GM18517 (cell line): ENCODE measurements around the gene OR4D11.
"Not testable (repeated sequence)": the region's sequence is repeated elsewhere in the genome, so short reads cannot be mapped to it uniquely, and the experiment has no call there.

Source experiments
- ATAC-seq: cut with Tn5 transposase; IDR thresholded peaks from one replicate; pipeline ENCODE4 v1.9.1; 2021; ENCODE audit warnings: mild to moderate bottlenecking, moderate library complexity; ENCODE audit not compliant: unreplicated experiment

The OR4D11 gene

GRCh38 chr11:59503276-59503675 lies at the start of gene OR4D11:
TSS of gene OR4D11 (plus strand) at chr11:59503576. CDS start at chr11:59503576, 0 bp downstream.
- no peak for ATAC-seq

GRCh38 chr11:59456661-59457060 lies 46.7 kb upstream of the OR4D11 start, which contains the start of gene OR4D6:
TSS of gene OR4D6 (plus strand) at chr11:59456961. CDS start at chr11:59456961, 0 bp downstream.
- no peak for ATAC-seq

DNA sequence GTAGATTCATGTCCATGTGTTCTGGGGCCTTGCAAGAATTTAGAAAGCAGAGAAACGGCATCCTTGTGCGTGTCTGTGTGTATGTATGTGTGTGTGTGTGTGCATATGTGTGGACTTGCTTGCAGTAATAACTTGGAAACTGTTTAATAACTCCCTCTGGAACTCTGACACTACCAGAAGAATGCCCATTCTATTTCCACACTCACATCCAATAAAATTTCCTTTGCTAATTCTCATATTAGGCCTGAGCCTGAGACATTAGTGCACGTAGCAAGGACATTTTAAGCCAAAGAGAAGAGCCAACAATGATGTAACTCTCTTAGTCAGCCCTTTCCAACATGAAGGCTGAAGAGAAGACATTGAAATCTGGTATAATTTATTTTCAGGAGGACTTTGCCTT lies 43.5 kb upstream of the OR4D11 start:
- no peak for ATAC-seq

DNA sequence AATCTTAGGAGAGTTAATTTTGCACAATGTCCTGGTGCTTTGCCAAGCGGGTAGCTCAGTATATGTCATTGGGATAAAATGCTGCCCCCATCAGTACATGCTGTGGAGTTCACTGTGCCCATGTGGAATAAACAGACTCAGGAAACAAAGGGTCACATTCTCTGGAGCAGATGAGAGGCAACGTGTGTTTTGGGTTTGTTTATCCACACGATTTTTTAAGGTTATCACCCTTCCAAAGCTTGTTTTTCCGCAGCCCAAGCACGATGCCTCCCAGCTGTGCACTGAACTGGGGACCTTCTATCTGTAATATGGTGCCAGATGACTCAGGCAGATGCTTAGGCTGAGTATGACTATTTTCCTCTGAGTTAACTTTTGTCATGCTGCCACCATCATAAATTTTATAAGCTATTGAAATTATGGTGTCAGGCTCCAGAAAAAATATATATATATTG lies 40.2 kb upstream of the OR4D11 start:
- ATAC-seq: no peak

DNA sequence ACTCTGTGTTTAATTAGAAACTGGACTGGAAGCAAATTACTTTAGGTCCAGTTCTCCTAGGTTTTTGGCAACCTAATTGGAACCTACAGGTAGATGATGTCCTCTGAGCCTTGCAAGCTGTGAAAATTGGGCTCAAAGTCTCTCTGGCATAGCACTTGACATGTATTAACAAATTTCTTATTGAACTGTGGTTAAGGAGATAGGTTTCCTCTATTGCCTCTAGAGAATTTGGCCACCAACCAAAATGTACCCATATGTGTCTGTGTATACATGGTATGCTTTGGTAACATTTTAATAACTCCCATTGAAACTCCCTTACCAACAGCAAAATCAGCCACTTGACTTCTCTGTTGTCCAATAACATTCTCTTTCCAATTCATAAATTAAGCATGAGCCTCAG lies 30.4 kb upstream of the OR4D11 start, which contains the start of gene OR4D10:
OR4D10 (plus strand) TSS at position 301 of the 400 bp plus-strand sequence. CDS start 4,115 bp downstream, outside the sequence.
- no peak for ATAC-seq

DNA sequence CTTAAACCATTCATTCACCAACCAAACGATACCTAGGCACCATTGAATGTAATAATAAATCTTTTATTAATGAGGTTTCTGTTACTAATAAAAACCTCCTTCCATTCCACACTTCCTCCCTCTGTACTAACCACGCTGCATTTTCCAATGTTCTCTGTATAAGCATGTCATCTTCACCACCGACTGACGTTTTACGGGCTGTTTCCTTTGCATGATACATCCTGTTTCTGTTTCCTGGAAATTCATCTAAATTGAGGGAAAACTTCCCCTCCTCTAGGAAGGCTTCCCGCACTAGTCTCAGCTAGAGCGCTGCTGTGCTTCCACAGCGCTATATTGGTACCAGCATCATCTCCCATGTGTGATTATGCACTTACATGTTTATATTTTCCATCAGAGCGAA lies 28.2 kb upstream of the OR4D11 start:
- ATAC-seq: no peak

DNA sequence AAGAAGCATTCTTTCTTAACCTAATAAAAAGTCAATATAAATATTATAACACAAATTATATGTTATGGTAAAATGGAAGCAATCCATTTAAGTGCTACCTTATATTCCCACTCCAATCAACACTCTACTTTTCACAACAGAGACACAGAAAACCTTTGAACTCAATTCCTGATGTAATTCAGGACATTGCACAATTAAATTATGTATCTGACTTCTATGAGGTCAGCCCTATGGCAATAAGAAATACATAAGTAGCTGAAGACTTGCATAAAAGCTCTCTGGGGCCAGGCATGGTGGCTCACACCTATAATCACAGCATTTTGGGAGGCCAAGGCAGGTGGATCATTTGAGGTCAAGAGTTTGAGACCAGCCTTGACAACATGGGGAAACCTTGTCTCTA lies 23.5 kb upstream of the OR4D11 start:
- ATAC-seq: no peak

DNA sequence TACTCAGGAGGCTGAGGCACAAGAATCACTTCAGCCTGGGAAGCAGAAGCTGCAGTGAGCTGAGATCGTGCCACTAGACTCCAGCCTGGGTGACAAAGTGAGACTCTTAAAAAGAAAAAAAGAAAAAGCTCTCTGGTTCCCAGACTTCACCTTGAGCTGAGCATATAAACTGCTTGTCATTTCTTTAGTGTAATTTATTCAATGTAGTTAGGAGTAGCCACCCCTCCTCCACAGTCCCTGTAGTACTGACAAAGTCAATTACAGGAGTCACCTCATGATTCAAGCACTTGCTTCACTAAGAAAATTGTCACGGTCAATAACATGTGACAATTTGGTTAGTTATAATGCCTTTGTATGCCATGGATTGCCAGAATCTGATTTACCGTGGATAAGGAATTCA lies 23.0 kb upstream of the OR4D11 start:
- ATAC-seq: no peak

GRCh38 chr11:59501931-59502330 lies 1.4 kb upstream of the OR4D11 start:
- no peak for ATAC-seq

- ATAC-seq: no peak
Observed at GRCh38 chr11:59510941-59511589, 7.7 kb downstream of the OR4D11 start, which contains the start of gene OR4D9. TSS of gene OR4D9 (plus strand) at chr11:59511539. CDS start at chr11:59514913, 3,374 bp downstream.

GRCh38 chr11:59511675-59512074 lies 8.3 kb downstream of the OR4D11 start:
- ATAC-seq: no peak

DNA sequence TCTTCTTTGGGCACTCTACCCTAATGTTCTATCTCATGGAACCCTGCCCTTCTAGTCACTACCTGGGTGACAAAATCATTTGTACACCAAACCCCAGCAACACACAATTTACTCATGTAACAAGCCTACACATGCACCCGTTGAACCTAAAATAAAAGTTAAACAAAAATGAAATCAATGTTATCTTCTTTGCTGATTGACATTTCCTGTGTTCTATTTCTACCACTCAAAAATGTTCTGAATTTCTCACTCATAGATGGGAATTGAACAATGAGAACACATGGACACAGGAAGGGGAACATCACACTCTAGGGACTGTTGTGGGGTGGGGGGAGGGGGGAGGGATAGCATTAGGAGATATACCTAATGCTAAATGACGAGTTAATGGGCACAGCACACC lies 16.8 kb downstream of the OR4D11 start:
- ATAC-seq: not testable (repeated sequence)

- no peak for ATAC-seq
Observed at GRCh38 chr11:59520741-59521140, 17.4 kb downstream of the OR4D11 start.

DNA sequence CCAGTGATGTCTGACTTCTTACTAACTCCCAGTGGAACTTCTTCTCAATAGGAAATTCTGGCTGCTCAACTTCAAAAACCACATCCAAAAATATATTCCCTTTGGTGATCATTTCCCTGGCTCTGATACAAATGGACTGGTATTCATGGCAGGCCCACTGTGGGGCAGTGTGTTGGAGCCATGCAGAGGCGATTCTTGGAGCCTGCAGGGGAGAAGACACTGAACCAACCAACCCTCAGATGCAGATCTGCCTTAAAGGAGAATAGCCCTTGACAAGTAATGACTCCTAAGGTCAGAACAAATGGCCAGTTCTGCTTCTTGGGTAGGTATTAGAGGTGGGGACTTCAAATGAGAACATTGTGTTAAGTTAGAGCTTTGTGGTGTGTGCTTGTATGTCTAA lies 20.2 kb downstream of the OR4D11 start:
- no peak for ATAC-seq

GRCh38 chr11:59528711-59529110 lies 25.3 kb downstream of the OR4D11 start:
- ATAC-seq: no peak

DNA sequence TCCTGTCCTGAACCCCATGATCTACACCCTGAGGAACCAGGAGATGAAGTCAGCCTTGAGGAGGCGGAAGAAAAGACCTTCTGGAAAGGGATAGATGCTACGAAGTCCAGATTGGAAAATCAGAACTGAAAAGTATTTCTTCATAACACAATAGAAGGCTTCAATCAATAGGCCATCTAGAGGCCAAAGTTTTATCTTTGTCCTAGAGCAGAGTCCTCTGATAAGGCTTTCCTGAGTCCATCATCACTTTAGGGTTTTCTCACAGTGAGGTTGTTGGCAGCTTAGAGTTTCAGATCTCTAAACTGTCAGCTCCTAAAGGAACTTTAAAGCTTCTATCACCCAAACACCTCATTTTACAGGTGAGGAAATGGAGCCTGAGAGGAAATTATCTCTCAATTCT lies 29.2 kb downstream of the OR4D11 start:
- ATAC-seq: no peak

DNA sequence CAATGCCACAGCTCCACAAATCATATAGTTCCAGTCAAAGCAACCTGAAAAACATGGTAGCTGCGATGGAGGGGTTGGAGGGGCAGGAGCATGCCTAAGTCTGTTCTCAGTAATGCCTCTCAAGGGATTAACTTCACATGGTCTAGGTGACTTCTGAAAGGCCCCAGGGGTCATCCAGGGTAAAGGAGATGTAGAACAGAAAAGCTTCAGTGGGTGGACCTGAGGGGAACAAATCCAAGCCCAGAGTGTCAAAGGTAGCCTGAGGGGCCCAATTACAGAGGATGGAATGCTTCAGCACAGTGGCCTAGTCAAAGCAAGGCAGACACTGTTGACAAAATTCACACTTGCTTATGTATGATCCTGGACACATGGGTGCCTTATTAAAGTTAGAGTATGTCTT lies 31.3 kb downstream of the OR4D11 start:
- no peak for ATAC-seq

- no peak for ATAC-seq
Observed at GRCh38 chr11:59542142-59542810, 38.9 kb downstream of the OR4D11 start.

- ATAC-seq: not testable (repeated sequence)
Observed at GRCh38 chr11:59543713-59544112, 40.3 kb downstream of the OR4D11 start.

DNA sequence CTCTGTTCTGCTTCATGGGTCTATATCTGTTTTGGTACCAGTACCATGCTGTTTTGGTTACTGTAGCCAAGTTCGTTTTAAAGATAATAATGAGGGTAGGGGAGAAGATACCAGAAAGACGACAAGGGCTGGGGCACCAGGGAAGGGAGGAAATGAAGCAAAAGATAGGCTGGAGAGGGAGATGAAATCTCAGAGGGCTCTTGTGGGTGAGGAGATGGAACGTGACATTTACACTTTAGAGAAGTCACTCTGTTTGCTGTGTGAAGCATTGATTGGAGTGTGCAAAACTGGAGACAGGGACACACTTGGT lies 41.4 kb downstream of the OR4D11 start:
- ATAC-seq: no peak

GRCh38 chr11:59545179-59546020 lies 42.0 kb downstream of the OR4D11 start:
- ATAC-seq: no peak
